CD8-positive, alpha-beta memory T cell (primary cell): ENCODE data around the gene TADA3. TPM values are rescaled to one million over a fixed set of nuclear protein-coding genes. Genes with fewer than 3 reads are reported as not detected.
A peak's percentile ranks its signal among the peaks of the same experiment; 100 is the strongest.

Source experiments
- CTCF ChIA-PET: fragments of 350-600 bp; sonication (Branson Sonifier 250); formaldehyde crosslinking; loops from one replicate; lab custom pipeline; 2021; ENCODE audit warnings: antibody characterized with exemption; lab: Charles Lee
- POLR2A ChIA-PET: fragments of 350-600 bp; sonication (Branson Sonifier 250); formaldehyde crosslinking; loops from one replicate; lab custom pipeline; 2021; ENCODE audit warnings: antibody characterized with exemption; lab: Charles Lee
- DNase-seq, 5 donors: peaks; one replicate each; pipeline versions ENCODE4 v3.0.0 to v3.0.0-alpha.2; 2020 to 2022; ENCODE audit warnings: mixed read lengths in 1 of 5
- H3K27ac ChIP-seq: one replicate; pipeline ENCODE4 v1.7.0; 2013; ENCODE audit warnings: low read depth, mild to moderate bottlenecking, low read length, moderate library complexity
- H3K27me3 ChIP-seq: 2 replicates; pipeline ENCODE4 v1.7.0; 2013; ENCODE audit warnings: low read length, mild to moderate bottlenecking; ENCODE audit not compliant: insufficient read depth, poor library complexity, severe bottlenecking
- H3K36me3 ChIP-seq: 2 replicates; pipeline ENCODE4 v1.7.0; 2013; ENCODE audit warnings: mild to moderate bottlenecking, low read length, moderate library complexity; ENCODE audit not compliant: insufficient read depth
- H3K4me1 ChIP-seq: 2 replicates; pipeline ENCODE4 v1.7.0; 2013; ENCODE audit warnings: mild to moderate bottlenecking, low read length, moderate library complexity; ENCODE audit not compliant: insufficient read depth
- H3K4me3 ChIP-seq: 2 replicates; pipeline ENCODE4 v1.7.0; 2013; ENCODE audit warnings: mild to moderate bottlenecking, low read length
- H3K9me3 ChIP-seq: 2 replicates; pipeline ENCODE4 v1.7.0; 2013; ENCODE audit warnings: mild to moderate bottlenecking, low read length
- H3K27ac Mint-ChIP-seq, 8 donors: one replicate each; pipeline ENCODE4 v1.8.0; 2020 to 2021; ENCODE audit warnings: mixed read lengths in 8 of 8, mild to moderate bottlenecking in 6 of 8, inconsistent platforms in 3 of 8, moderate library complexity in 3 of 8
- H3K27me3 Mint-ChIP-seq, 2 donors: one replicate each; pipeline ENCODE4 v1.8.0; 2020 to 2021; ENCODE audit warnings: mixed read lengths in 2 of 2, mild to moderate bottlenecking in 1 of 2, moderate library complexity in 1 of 2
- H3K36me3 Mint-ChIP-seq, 3 donors: one replicate each; pipeline ENCODE4 v1.8.0; 2020 to 2021; ENCODE audit warnings: mixed read lengths in 3 of 3, inconsistent platforms in 1 of 3, mild to moderate bottlenecking in 1 of 3
- H3K4me1 Mint-ChIP-seq, 3 donors: one replicate each; pipeline ENCODE4 v1.8.0; 2020 to 2021; ENCODE audit warnings: mixed read lengths in 3 of 3, inconsistent platforms in 1 of 3, mild to moderate bottlenecking in 1 of 3
- H3K4me3 Mint-ChIP-seq, 7 donors: one replicate each; pipeline ENCODE4 v1.8.0; 2020 to 2021; ENCODE audit warnings: mixed read lengths in 7 of 7, mild to moderate bottlenecking in 6 of 7, moderate library complexity in 4 of 7, inconsistent platforms in 2 of 7
- H3K9me3 Mint-ChIP-seq, 5 donors: one replicate each; pipeline ENCODE4 v1.8.0; 2020 to 2022; ENCODE audit warnings: mixed read lengths in 5 of 5, mild to moderate bottlenecking in 3 of 5, moderate library complexity in 2 of 5, inconsistent platforms in 1 of 5
- polyA plus RNA-seq: library from polyadenylated mRNA; unstranded; fragments of 300-500 nt; fragmentation: Illumina TruSeq; gene quantifications from one replicate; pipeline ENCODE4 v1.2.3, GENCODE V29; 2021
- total RNA-seq, 2 experiments: library from RNA; stranded (reverse); gene quantifications; one replicate each; pipeline ENCODE4 v1.2.3, GENCODE V29; 2021

The TADA3 gene
- total and polyA plus RNA-seq, 3 experiments from 2014 or later = 57.0 to 64.4 (median 58.8) TPM

- Histone ChIP-seq H3K4me1 (no peaks in the 10 kb centered on the region), H3K9me3 (no peaks in the 10 kb centered on the region), H3K36me3 (peaks cover 80% of the 10 kb centered on the region), H3K27ac (no peak overlapping the region), H3K4me3 (no peak overlapping the region), H3K27me3 (no peaks in the 10 kb centered on the region)
- ChIA-PET POLR2A (interaction anchor here (1.8 kb wide), 1 partner anchor 49 kb away, joined by 4 read pairs; the partner anchor contains the start of gene ARPC4), CTCF (interaction anchor here (1.3 to 5.0 kb wide), 3 partner anchors 11 to 165 kb away, joined by 3 to 19 read pairs (median 4); partner anchors contain the start of gene BRPF1)
- H3K36me3 Mint-ChIP-seq = peaks cover 9 to 96% (median 16%) of the 10 kb centered on the region in 3 donors
- DNase-seq = no peak
- peaks cover 0 to 2% (median under 1%) of the 10 kb centered on the region in 3 donors for H3K4me1 Mint-ChIP-seq
- H3K27me3 Mint-ChIP-seq = no peaks in the 10 kb centered on the region
- H3K9me3 Mint-ChIP-seq = no peaks in the 10 kb centered on the region
- no peak overlapping the region for H3K27ac Mint-ChIP-seq
- H3K4me3 Mint-ChIP-seq = no peak overlapping the region
Observed at GRCh38 chr3:9743548-9743947, 48.7 kb downstream of the TADA3 start.

GRCh38 chr3:9742560-9742959 lies 49.7 kb downstream of the TADA3 start:
- peaks cover 90% of the 10 kb centered on the region for H3K36me3 ChIP-seq
- no peaks in the 10 kb centered on the region for H3K27me3 Mint-ChIP-seq
- H3K36me3 Mint-ChIP-seq = peaks cover 12 to 98% (median 22%) of the 10 kb centered on the region in 3 donors
- no peaks in the 10 kb centered on the region for H3K9me3 Mint-ChIP-seq
- H3K4me3 ChIP-seq = no peak overlapping the region
- H3K4me1 Mint-ChIP-seq = peaks cover 0 to 3% (median 0%) of the 10 kb centered on the region in 3 donors
- no peaks in the 10 kb centered on the region for H3K4me1 ChIP-seq
- ChIA-PET CTCF (interaction anchor here (5.0 kb wide), 1 partner anchor 10 kb away, joined by 19 read pairs; the partner anchor contains the start of gene BRPF1), POLR2A (interaction anchor here (0.5 to 1.8 kb wide), 3 partner anchors 11 to 50 kb away, joined by 3 to 4 read pairs (median 4); partner anchors contain the start of genes ARPC4 and BRPF1)
- H3K27me3 ChIP-seq = no peaks in the 10 kb centered on the region
- H3K4me3 Mint-ChIP-seq = no peak overlapping the region
- H3K27ac Mint-ChIP-seq = no peak overlapping the region
- no peaks in the 10 kb centered on the region for H3K9me3 ChIP-seq
- no peak overlapping the region for H3K27ac ChIP-seq
- DNase-seq = no peak

- DNase-seq = no peak
- peaks cover 18 to 96% (median 22%) of the 10 kb centered on the region in 3 donors for H3K36me3 Mint-ChIP-seq
- Histone ChIP-seq H3K9me3 (no peaks in the 10 kb centered on the region), H3K4me3 (no peak overlapping the region), H3K27ac (no peak overlapping the region), H3K36me3 (peaks cover 74% of the 10 kb centered on the region), H3K27me3 (no peaks in the 10 kb centered on the region), H3K4me1 (peaks cover 11% of the 10 kb centered on the region)
- peaks cover 17 to 30% (median 26%) of the 10 kb centered on the region in 3 donors for H3K4me1 Mint-ChIP-seq
- peak overlapping the region in 2 of 8 donors; percentile 3 to 29 for H3K27ac Mint-ChIP-seq
- no peaks in the 10 kb centered on the region for H3K27me3 Mint-ChIP-seq
- H3K4me3 Mint-ChIP-seq = no peak overlapping the region
- ChIA-PET POLR2A (no interaction called here), CTCF (interaction anchor here (2.3 to 4.0 kb wide), 2 partner anchors 8 to 12 kb away, joined by 8 to 18 read pairs; partner anchors contain the start of gene BRPF1)
- H3K9me3 Mint-ChIP-seq = no peaks in the 10 kb centered on the region
Observed at GRCh38 chr3:9739181-9739580, 53.1 kb downstream of the TADA3 start.

GRCh38 chr3:9736831-9737230 lies 55.4 kb downstream of the TADA3 start:
- no peaks in the 10 kb centered on the region for H3K9me3 ChIP-seq
- Mint-ChIP-seq H3K9me3 (no peaks in the 10 kb centered on the region), H3K27ac (peak overlapping the region in 7 of 8 donors; percentile 12 to 70 (median 51)), H3K27me3 (no peaks in the 10 kb centered on the region), H3K4me1 (peaks cover 37 to 50% (median 45%) of the 10 kb centered on the region in 3 donors), H3K36me3 (peaks cover 18 to 85% (median 20%) of the 10 kb centered on the region in 3 donors), H3K4me3 (peak overlapping the region in 2 of 7 donors; percentile 28 to 46)
- H3K4me3 ChIP-seq = no peak overlapping the region
- H3K27ac ChIP-seq = no peak overlapping the region
- ChIA-PET CTCF (interaction anchor here (4.0 kb wide), 1 partner anchor 9 kb away, joined by 18 read pairs; no protein-coding TSS in a partner anchor), POLR2A (no interaction called here)
- H3K27me3 ChIP-seq = no peaks in the 10 kb centered on the region
- H3K36me3 ChIP-seq = peaks cover 57% of the 10 kb centered on the region
- peaks cover 30% of the 10 kb centered on the region for H3K4me1 ChIP-seq
- no peak for DNase-seq

GRCh38 chr3:9732740-9733115 lies 59.5 kb downstream of the TADA3 start:
- H3K27ac Mint-ChIP-seq = peak overlapping the region; percentile 67 to 99 (median 96)
- no peaks in the 10 kb centered on the region for H3K9me3 ChIP-seq
- no peaks in the 10 kb centered on the region for H3K27me3 ChIP-seq
- peaks cover 47 to 69% (median 60%) of the 10 kb centered on the region in 3 donors for H3K4me1 Mint-ChIP-seq
- peaks cover 40% of the 10 kb centered on the region for H3K4me1 ChIP-seq
- ChIA-PET POLR2A (interaction anchor here (1.5 to 3.5 kb wide), 3 partner anchors 17 to 157 kb away, joined by 3 to 28 read pairs (median 23); partner anchors contain the start of genes ARPC4, OGG1 and TADA3), CTCF (interaction anchor here (0.7 to 2.9 kb wide), 7 partner anchors 7 to 200 kb away, joined by 3 to 19 read pairs (median 5); partner anchors contain the start of gene OGG1)
- H3K27ac ChIP-seq = peak overlapping the region; percentile 85
- H3K4me3 Mint-ChIP-seq = peak overlapping the region; percentile 81 to 97 (median 88)
- H3K36me3 Mint-ChIP-seq = peaks cover 6 to 49% (median 9%) of the 10 kb centered on the region in 3 donors
- DNase-seq = no peak
- no peaks in the 10 kb centered on the region for H3K27me3 Mint-ChIP-seq
- H3K9me3 Mint-ChIP-seq = no peaks in the 10 kb centered on the region
- peak overlapping the region; percentile 80 for H3K4me3 ChIP-seq
- H3K36me3 ChIP-seq = peaks cover 17% of the 10 kb centered on the region

GRCh38 chr3:9732080-9732739 lies 60.1 kb downstream of the TADA3 start:
- POLR2A ChIA-PET = interaction anchor here (0.7 to 3.5 kb wide), 8 partner anchors 8 to 201 kb away, joined by 3 to 28 read pairs (median 5); partner anchors contain the start of genes ARPC4, CRELD1, MTMR14 and OGG1
- Mint-ChIP-seq H3K27ac (peak overlapping the region; percentile 67 to 99 (median 96)), H3K4me3 (peak overlapping the region; percentile 81 to 97 (median 88)), H3K27me3 (no peaks in the 10 kb centered on the region), H3K36me3 (peaks cover 6 to 44% (median 9%) of the 10 kb centered on the region in 3 donors), H3K9me3 (no peaks in the 10 kb centered on the region), H3K4me1 (peaks cover 52 to 72% (median 65%) of the 10 kb centered on the region in 3 donors)
- no peaks in the 10 kb centered on the region for H3K27me3 ChIP-seq
- no peaks in the 10 kb centered on the region for H3K9me3 ChIP-seq
- H3K27ac ChIP-seq = peak overlapping the region; percentile 85
- CTCF ChIA-PET = interaction anchor here (0.7 to 2.9 kb wide), 7 partner anchors 8 to 370 kb away, joined by 3 to 19 read pairs (median 5); partner anchors contain the start of genes OGG1 and THUMPD3
- peaks cover 12% of the 10 kb centered on the region for H3K36me3 ChIP-seq
- peaks cover 43% of the 10 kb centered on the region for H3K4me1 ChIP-seq
- H3K4me3 ChIP-seq = peak overlapping the region; percentile 80
- peak; percentile 38 to 70 (median 54) for DNase-seq

GRCh38 chr3:9731206-9732079 lies 60.8 kb downstream of the TADA3 start, which contains the start of gene BRPF1:
Gene BRPF1 (plus strand): TSS chr3:9731735. CDS start chr3:9734141, 2,406 bp downstream.
- peak within 1 kb of the TSS; percentile 87 to 98 (median 95) for H3K4me3 Mint-ChIP-seq
- CTCF ChIA-PET = interaction anchor here (0.7 to 2.9 kb wide), 6 partner anchors 9 to 369 kb away, joined by 3 to 19 read pairs (median 4); partner anchors contain the start of genes CRELD1 and THUMPD3
- Histone ChIP-seq H3K9me3 (no peaks in the 10 kb centered on the region), H3K36me3 (peaks cover 5% of the 10 kb centered on the region), H3K27me3 (no peaks in the 10 kb centered on the region), H3K4me1 (peaks cover 42% of the 10 kb centered on the region), H3K27ac (peak within 1 kb of the TSS; percentile 85), H3K4me3 (peak within 1 kb of the TSS; percentile 80)
- peaks cover 2 to 36% (median 5%) of the 10 kb centered on the region in 3 donors for H3K36me3 Mint-ChIP-seq
- H3K4me1 Mint-ChIP-seq = peaks cover 51 to 71% (median 65%) of the 10 kb centered on the region in 3 donors
- H3K27me3 Mint-ChIP-seq = no peaks in the 10 kb centered on the region
- POLR2A ChIA-PET = interaction anchor here (0.7 to 3.5 kb wide), 10 partner anchors 9 to 335 kb away, joined by 3 to 28 read pairs (median 5); partner anchors contain the start of genes ARPC4, CRELD1, MTMR14 and OGG1
- peak; percentile 96 to 100 (median 99) for DNase-seq
- no peaks in the 10 kb centered on the region for H3K9me3 Mint-ChIP-seq
- H3K27ac Mint-ChIP-seq = peak within 1 kb of the TSS; percentile 80 to 99 (median 97)
